HCT116 (cell line): ENCODE data around the gene CDH26.

ENCODE experiments used
- CTCF ChIP-seq, 3 experiments: fragments of 200-600 bp in 1 of 3; sonication (generic) in 1 of 3; IDR thresholded peaks in 2 of 3; conservative IDR thresholded peaks in 1 of 3; 2 replicates each; pipeline ENCODE4 v1.5.1; 2012 to 2017; ENCODE audit warnings: low read depth in 2 of 3, low read length in 2 of 3, antibody characterized with exemption in 1 of 3, borderline replicate concordance in 1 of 3, control low read depth in 1 of 3, mild to moderate bottlenecking in 1 of 3, mixed read lengths in 1 of 3, mixed run types in 1 of 3, moderate library complexity in 1 of 3; ENCODE audit not compliant: insufficient read depth in 1 of 3
- EZH2 ChIP-seq: fragments of 200-600 bp; sonication (generic); IDR thresholded peaks from 2 replicates; pipeline ENCODE4 v1.6.1; 2017; ENCODE audit warnings: antibody characterized with exemption, mixed run types
- EZH2phosphoT487 ChIP-seq: fragments of 200-600 bp; IDR thresholded peaks from 2 replicates; pipeline ENCODE4 v1.6.1; 2018; ENCODE audit warnings: antibody characterized with exemption, borderline replicate concordance

GRCh38 chr20:59993736-59994430, 35.7 kb downstream of the CDH26 start:
- TF ChIP-seq CTCF (IDR thresholded peaks at IDR 0.05 in 2 of 3, conservative IDR thresholded peaks at IDR 0.05 in 1 of 3; ENCODE audit: borderline replicate concordance in 1 of 3, insufficient read depth in 1 of 3, low read depth in 2 of 3, low read length in 2 of 3) = no peak
- TF ChIP-seq EZH2phosphoT487 = no peak
- TF ChIP-seq EZH2 = no peak
